Stimulated activated CD8-positive, alpha-beta memory T cell treated with anti-CD3 and anti-CD28 coated beads, Interleukin-7, amount 100 ng/mL, for 24 hours (primary cell): Measurements from ENCODE around the gene MXRA8.

ENCODE experiments used
- DNase-seq: peaks from one replicate; pipeline ENCODE4 v3.0.0-alpha.2; 2020; ENCODE audit warnings: low read depth

MXRA8 gene

DNA sequence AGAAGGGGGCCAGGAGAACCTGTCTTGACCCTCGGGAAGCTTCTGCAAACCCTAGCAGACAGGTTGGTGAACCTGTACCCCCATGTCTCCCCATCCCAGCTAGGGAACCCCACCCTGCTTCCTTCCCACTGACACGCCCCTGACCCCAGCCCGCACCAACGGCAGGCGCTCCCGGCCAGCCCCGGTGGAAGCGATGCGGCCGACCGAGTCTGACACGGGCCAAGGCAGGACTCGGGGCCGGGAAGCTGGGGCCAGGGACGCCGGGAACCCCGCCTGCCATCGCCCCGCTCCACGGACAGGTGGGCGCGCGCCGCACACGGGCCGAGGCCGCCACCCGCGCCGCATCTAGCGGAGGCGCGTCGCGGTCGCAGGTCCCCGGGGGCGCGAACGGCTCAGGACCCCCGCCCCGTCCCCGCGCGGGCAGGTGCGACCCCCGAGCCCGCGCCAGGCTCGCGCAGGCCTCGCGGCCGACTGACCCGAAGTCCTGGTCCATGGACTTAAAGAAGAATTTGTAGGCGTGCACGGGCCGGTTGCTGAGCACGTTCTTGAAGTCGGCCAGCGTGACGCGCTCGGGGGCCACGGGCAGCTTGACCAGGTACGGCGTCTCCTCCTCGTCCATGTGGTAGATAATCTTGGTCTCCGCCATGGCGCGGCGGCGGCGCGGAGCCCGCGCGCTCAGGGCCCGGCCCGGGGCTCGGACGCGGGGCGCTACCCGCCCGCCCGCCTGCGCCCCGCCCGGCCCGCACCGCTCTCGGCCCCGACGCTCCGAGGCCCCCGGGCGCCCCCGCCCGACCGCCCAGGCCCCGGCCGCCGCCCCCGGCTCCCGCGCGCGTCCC is 9.7 kb downstream of the MXRA8 start:
- DNase-seq, result no peak

DNA sequence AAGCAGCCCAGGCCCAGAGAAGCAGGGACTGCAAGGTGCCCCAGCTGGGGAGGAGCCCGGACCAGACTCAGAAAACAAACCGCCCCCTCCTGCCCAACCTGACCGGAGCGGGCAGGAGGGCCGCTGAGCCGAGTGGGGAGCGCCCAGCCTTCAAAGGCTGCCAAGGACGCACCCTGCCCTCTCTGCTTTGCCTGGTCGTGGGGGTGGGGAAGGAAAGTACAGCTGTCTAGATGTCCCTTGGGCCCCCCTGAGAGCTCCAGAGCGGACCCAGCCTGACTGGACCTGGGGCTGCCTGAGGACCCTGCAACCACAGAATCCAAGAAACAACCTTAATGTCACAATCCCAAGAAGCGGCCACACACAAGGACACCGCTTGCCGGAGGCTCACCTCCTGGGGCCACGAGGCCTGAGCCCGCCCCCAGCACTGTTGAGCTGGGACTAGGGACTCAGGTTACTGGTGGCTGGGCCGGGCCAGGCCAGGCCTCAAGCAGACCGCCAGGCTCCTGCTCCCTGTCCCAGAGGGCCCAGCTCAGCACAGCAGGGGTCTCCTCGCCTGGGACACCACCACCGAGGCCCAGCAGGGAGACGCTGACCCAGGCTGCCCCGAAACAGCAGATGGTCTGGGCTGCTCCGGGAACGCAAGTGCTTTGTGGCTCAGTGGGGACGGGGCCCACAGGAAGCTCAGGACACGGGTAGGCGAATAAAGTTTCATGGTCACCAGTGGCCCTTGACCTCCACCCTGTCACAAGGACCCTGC is 10.5 kb downstream of the MXRA8 start:
- no peak for DNase-seq

DNA sequence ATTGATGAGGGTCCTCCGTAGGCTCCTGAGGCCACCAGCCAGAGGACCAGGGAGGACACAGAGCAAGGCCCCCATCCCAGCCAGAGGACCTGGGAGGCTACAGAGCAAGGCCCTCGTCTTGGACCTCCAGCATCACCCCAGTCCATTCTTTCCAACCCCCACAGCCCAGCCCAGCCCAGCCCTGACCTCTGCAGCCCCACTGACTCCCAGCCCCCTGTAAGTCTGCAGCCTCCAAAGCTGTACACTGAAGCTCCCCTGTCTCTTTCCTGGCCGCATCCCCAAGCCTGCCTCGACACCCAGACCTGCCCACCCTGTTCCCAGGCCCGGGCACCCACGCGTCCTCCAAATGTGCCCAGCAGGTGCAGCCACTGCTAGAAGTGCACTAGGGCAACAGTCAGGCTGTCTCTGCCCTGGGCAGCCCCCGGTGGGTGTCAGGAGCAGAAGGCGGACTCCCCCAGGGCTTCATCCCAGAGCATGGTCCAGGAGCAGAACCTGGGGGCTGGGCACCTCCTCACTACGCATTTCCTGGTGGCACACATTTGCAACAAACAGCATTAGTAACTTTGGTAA is 11.2 kb downstream of the MXRA8 start:
- DNase-seq, result no peak

DNA sequence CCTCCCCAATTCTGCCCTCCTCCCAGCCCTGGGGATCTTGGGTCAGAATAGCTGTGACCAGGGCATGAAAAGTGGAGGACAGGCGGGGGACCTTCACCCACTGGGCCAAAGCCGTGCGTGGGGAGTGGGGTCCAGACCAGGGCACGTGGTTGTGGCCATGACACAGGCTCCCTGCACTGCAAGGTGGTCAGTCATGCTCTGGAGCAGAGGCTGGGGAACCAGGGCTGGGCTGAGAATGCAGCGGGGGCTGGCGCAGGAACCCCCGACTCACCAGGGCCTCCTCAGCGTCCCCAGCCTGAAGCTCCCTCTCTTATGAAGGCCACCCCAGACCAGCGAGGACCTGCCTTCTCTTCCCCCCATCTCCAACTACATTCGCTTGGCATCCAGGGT is 11.9 kb downstream of the MXRA8 start:
- DNase-seq, result no peak

DNA sequence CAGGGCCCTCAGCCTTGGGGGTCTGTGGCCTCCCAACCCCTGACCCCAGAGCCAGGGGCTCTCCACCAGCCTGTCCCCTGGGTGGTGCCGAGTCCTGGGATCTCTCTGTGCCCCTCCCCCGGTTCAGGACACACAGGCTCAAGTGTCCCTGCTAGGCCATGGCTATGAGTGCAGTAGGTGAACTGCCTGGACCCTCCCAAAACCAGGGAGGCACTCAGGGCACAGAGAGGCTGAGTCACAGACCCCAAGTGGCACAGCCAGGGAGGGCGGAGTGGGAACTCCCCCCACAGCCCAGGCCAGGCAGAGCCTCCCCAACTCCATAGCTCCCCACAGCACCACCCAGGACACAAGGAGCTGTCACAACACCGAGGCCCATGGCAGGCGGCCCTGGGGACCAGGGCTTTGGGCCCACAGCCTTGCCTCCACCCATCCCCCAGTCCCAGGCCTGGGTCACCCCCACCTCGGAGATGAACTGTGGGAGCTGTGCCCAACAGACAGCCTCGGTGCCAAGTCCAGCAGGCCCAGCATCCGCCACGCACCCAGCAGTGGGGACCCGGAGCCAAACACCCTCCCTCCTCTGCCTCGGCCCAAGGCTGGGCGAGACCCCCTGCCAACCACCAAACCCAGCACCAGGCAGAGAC is 12.4 kb downstream of the MXRA8 start:
- DNase-seq, result no peak

DNA sequence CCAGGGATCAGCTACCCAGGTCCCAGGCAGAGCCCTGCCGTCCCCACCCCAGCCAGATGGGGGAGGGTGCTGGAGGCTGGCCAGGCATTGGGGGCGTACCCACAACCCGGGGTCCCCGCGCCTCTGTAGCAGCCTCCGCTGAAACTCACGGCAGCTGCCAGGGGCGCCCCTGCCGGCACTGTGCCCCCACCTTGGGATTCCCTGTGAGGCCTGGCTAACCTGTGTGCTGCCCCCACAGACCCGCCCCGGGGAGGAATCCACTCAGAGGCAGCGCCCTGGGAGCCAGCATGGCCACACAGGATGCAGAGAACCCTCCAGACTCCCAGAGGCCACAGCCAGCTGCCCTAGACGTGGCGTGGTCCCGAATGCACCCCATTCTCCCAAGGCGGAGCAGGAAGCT is 13.0 kb downstream of the MXRA8 start:
- no peak for DNase-seq

DNA sequence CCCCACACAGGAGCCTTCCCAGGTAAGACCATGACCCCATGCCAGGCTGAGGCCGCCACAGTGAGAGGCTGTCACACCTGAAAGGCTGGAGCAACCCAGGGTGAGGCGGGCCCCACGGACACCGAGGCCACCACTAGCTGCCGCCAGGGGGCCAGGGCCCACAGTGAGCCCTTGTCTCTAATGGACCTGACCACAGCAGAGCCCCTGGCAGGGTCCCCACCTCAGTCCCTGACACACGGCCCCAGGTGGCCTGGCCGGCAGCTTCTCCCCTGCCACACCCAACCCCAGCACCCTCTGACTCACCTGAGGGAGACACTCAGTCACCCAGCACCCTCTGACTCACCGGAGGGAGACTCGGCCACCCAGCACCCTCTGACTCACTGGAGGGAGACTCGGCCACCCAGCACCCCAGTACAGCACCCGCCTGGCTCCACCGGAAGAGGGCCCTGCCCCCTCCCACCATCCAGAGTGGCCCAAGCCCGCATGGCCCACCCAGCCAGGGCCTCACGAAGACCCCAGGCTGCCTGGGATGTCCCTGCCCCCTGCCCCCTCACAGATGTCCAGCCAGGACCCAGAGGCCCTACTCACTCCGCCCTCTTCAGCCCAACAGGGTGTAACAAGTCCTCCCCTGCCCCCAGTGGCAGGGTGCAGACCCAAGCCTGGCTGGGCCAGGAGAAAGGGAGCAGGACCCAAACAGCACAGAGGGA is 13.5 kb downstream of the MXRA8 start:
- peak; percentile 30 for DNase-seq

DNA sequence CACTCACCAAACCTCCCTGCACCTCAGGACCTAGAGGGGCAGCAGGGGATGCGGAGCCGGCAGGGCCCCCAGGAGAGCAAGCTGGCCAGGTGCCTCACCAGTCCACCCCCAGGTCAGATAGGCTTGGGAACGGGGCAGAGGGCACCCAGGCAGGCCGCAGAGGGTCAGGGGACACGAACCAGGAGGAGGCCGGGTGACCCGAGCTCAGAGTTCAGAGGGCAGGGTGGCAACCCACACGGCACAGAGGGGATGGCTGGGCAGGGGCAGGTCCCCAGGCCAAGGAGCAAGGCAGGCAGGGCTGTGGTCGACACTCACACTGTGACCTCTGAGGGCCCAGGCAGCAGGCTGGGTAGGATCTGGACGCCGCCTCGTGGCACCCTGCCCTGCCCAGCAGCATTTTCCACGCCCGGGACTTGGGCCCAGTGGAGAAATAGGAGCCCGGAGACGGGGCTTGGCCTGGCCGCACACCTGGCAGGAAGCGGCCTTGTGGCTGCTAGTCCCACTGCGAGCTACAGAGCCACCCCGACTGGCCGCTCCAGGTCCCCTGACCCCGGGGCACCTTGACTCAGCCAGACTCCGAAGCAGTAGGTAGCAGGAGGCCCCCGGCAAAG is 14.4 kb downstream of the MXRA8 start:
- no peak for DNase-seq

DNA sequence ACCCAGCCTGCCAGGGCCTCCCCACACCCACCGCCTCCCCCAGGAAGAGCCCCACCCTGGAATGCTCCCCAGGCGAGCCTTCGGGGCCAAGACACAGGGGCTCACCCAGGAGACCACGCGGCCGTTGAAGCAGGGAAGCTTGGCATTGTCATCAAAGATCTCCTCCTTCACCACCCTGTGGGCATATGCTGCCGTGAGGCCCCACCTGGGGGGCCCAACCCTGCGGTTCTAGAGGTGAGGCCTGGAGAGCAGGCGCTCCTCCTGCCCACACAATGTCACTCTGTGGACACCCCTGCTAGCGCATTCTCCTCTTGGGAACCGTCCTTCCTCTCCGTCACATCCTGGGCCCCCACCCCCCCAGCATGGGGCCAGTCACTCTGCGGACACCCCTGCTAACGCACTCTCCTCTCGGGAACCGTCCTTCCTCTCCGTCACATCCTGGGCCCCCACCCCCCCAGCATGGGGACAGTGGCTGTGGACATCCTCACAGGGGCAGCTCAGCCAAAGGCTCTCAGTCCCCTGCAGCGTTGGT is 15.7 kb downstream of the MXRA8 start:
- DNase-seq, result no peak

DNA sequence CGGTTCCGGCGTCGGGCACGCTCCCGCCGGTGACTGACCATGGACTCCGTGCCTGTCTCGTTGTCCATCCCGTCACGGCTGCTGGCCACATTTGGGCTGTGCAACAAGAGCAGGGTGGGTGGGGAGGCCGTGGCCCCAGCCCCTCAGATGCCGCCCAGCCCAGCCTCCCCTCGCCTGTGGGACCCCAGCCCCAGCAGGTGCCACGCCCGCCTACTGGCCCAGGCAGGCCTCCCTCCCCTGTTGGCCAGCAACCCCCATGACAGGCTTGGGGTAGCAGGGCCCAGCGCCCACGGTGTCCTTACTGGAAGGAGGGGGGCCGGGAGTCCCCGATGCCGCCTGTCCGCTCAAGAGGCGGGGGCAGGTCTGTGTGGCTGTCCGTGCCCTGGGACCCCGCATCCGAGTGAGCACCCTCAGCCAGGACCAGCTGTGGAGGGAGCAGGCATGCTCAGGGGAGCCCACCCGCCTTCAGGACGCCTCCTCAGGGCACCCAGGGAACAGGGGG is 16.2 kb downstream of the MXRA8 start:
- DNase-seq, result no peak

DNA sequence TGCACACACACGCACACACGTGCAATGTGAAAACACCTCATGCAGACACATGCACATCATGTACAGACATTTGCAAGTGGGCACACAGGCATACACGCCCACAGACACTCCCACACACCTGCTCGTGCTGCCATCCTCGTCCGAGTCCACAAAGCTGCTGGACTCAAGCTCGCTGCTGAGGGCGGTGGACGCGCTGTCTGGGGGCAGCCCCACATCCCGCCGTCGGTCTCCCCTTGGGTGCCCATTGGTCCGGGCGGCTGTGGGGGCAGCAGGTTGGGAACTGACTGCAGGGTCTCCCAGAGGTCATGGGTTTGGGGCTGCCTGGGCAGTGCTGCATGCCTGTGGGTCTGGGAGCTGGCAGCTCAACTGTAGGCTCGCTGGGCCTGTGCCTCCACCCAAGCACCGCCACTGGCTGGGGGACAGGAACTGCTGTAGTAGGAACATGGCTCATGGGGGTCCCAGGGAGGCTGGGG is 16.8 kb downstream of the MXRA8 start:
- DNase-seq, result no peak

DNA sequence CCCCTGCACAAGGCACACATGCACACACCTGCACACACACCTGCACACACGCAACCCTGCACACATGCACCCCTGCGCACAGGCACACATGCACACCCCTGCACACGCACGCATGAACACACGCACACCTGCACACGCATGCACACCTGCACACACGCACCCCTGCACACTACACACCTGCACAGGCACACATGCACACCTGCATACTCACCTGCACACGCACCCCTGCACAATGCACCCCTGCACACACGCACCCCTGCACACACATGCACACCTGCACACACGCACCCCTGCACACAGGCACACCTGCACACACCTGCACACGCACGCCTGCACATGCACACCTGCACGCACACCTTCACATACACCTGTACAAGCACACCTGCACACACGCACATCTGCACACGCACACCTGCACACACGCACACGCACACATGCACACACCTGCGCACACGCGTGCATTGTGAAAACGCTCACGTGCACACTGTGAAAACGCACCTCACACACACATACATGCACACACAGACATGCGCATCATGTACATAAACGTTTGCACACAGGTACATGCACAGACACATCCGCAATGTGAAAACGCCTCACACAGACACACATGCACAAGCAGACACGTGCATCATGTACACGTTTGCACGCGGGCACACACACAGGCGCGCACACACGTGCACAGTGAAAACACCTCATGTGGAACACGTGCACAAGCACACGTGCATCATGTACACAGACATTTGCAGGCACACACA is 17.4 kb downstream of the MXRA8 start:
- DNase-seq, result no peak

DNA sequence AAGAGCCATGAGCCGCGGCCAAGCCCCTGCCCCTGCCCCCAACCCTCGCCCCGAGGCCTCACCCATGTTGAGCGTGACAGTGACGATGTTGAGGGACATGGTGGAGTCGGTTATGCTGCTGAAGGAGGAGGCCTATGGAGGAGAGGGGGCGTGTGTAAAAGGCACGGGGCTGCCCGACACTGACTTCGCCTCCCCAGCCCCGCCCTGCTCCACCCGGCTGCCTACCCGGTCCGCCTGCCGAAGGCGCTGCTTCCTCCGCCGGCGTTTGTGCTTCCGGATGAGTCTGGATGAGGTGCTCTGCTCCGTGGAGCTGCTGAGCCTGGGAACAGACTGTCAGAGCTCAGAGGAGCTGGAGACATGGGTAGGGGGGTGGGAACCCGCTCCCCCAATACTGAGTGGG is 18.2 kb downstream of the MXRA8 start:
- no peak for DNase-seq

DNA sequence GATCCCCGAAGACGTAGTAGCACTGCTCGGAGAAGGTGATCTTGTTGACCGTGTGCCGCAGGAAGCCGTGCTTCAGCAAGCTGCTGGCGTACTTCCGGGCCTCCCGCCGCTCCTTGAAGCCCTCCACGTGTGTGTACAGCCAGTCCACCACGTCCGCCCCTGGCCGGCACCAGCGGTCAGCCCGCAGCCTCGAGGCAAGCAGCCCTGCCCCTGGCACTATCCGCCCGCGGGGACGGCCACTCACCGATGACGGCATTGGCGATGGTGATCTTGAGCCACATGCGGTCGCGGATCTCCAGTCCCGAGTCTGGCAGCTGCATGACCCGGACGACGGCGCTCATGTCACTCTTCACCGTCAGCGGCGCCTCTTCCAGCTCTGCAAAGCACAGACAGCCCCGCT is 20.1 kb downstream of the MXRA8 start:
- no peak for DNase-seq

DNA sequence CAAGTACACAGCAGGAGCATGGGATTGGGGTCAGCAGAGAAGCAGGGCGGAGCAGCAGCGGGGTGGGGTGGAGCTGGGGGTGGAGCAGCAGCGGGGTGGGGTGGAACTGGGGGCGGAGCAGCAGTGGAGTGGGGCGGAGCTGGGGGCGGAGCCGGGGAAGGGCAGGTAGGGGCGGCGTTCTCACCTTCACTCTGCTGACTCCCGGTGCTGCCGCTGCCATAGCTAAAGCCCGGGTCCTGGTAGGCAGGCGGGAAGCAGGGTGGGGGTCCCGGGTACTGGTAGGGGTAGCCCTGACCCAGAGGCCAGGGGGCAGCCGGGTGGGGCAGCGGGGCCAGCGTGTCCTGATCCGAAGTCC is 20.6 kb downstream of the MXRA8 start:
- DNase-seq, result no peak

DNA sequence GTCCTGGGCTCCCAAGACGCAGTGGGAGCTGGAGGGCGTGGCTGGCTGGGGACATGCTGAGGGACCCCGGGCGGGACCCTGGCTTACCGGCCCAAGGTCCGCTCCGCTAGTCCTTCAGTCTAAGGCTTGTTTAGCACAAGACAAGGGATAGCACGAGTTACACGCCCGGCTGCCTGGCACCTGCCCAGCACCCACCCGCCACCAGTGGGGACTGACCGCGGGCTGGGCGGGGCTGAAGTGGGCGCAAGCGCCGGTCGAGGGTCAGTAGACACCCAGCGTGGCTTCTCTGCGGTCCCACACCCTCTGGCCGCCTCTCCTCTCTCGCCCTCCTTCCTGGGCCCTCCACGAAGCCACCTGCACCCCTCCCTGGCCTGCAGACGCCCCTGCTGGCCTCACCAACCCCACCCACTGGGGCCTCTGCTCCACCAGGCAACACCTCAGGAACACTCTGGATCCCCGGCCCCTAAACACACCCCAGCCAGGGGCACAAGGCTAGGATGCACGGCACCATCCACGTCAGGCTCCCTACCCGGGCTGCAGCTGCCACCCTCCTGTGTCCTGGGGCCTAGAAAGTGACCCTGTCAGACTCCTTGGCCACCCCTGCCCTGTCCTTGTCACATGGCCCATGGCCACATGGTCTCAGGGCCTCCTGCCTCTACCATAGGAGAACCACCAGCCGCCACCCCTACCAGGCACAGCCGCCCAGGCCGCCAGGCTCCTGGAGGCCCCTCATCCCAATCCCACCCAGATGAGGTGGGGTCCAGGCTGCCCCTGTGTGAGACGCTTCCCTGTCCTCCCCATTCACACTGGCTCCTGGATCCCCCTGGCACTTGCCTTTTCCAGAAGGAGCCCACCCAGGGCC is 21.2 kb downstream of the MXRA8 start:
- DNase-seq, result no peak

DNA sequence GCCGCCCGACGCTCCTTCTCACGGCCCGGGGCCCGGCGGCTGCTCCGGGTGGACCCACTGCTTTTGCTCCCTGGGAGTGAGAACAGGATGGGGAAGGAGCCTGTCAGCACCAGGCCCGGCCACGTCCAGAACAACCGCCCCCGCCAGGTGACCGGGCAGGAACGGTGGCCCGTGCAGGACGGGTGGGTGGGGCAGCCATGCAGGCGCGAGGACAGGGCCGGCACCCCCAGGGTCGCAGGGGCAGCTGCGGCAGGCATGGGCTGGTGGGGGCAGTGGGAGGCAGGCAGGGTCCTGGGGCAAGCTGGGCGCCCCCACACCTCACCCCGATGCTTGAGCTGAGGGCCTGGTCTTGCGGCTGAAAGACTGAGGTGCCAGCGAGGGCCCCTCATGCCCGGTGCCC is 21.9 kb downstream of the MXRA8 start:
- DNase-seq, result no peak

DNA sequence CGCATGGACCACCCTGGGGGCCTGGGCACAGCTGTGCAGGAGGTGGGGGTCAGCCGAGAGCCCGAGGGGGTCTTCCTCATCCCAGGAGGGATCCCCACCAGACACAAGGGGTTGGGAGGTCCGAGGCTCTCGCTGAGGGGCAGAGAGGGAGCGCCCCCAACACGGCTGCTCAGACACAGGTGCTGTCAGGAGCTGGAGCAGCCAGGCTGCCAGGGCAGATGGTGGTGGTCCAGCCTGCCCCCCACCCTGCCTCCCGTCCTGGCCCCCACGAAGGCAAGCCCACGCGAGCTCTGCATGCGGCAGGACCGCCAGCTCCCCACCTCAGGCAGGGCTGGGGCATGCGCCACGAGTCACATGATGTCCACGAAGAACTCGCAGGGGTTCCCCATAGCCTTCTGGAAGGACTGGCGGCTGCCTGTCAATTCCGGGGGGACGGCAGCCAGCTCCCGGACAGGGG is 22.5 kb downstream of the MXRA8 start:
- DNase-seq, result no peak

DNA sequence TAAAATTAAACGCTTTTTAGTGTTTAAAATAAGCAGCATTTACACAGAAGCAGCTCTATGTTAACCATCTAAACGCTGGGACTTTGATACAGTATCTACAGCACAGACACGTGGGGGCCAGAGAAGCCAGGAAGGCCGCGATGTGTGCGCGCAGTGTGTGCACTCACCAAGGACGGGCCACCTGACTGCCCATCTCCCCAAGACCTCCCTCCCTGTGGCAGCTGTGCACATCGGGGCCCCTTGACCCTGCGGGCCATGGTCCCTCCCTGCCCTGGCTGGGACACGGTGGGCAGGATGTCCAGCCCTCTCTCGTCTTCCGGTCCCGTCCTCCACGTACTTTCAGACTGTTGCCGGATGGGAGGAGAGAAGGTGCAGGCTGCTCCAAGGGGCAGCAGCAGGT is 23.1 kb downstream of the MXRA8 start:
- DNase-seq, result no peak
